GM23248 (cell line): ENCODE data around the gene ATF7IP. TPM values are rescaled to one million over a fixed set of nuclear protein-coding genes. Genes with fewer than 3 reads are reported as not detected.
"Not testable (repeated sequence)": the region's sequence is repeated elsewhere in the genome, so short reads cannot be mapped to it uniquely, and the experiment has no call there.

ENCODE experiments used
- DNase-seq: peaks from one replicate; pipeline ENCODE4 v3.0.0-alpha.2; 2015
- H2AFZ ChIP-seq: fragments of 200-600 bp; sonication (generic); 2 replicates; pipeline ENCODE4 v1.6.1; 2016; ENCODE audit warnings: antibody characterized with exemption
- H3F3A ChIP-seq: fragments of 200-600 bp; sonication (generic); 2 replicates; pipeline ENCODE4 v1.6.1; 2016; ENCODE audit warnings: mild to moderate bottlenecking, antibody characterized with exemption, mixed run types; ENCODE audit not compliant: insufficient read depth
- H3K27ac ChIP-seq: fragments of 200-600 bp; sonication (generic); 2 replicates; pipeline ENCODE4 v1.5.1; 2016; ENCODE audit warnings: mild to moderate bottlenecking
- H3K27me3 ChIP-seq: fragments of 200-600 bp; sonication (generic); replicated peaks from 2 replicates; pipeline ENCODE4 v1.6.1; 2016; ENCODE audit warnings: mild to moderate bottlenecking; ENCODE audit not compliant: insufficient read depth
- H3K36me3 ChIP-seq: fragments of 200-600 bp; sonication (generic); 2 replicates; pipeline ENCODE4 v1.6.1; 2016; ENCODE audit warnings: low read depth, mild to moderate bottlenecking
- H3K4me1 ChIP-seq: fragments of 200-600 bp; sonication (generic); 2 replicates; pipeline ENCODE4 v1.6.1; 2016; ENCODE audit warnings: mild to moderate bottlenecking; ENCODE audit not compliant: insufficient read depth
- H3K4me2 ChIP-seq: fragments of 200-600 bp; sonication (generic); one replicate; pipeline ENCODE4 v1.6.1; 2016; ENCODE audit warnings: mild to moderate bottlenecking; ENCODE audit not compliant: unreplicated experiment
- H3K4me3 ChIP-seq: fragments of 200-600 bp; sonication (generic); 2 replicates; pipeline ENCODE4 v1.5.1; 2016; ENCODE audit warnings: mild to moderate bottlenecking
- H3K79me2 ChIP-seq: fragments of 200-600 bp; sonication (generic); 2 replicates; pipeline ENCODE4 v1.6.1; 2016; ENCODE audit warnings: mild to moderate bottlenecking; ENCODE audit not compliant: insufficient read depth
- H3K9ac ChIP-seq: fragments of 200-600 bp; sonication (generic); 2 replicates; pipeline ENCODE4 v1.6.1; 2016; ENCODE audit warnings: mild to moderate bottlenecking
- H3K9me2 ChIP-seq: fragments of 200-600 bp; sonication (generic); 2 replicates; pipeline ENCODE4 v1.6.1; 2016; ENCODE audit warnings: mixed run types, mild to moderate bottlenecking, moderate library complexity; ENCODE audit not compliant: insufficient read depth
- H3K9me3 ChIP-seq: fragments of 200-600 bp; sonication (generic); one replicate; pipeline ENCODE4 v1.6.1; 2017; ENCODE audit warnings: low read depth
- H4K20me1 ChIP-seq: fragments of 200-600 bp; sonication (generic); 2 replicates; pipeline ENCODE4 v1.6.0; 2016; ENCODE audit not compliant: insufficient read depth
- EZH2 ChIP-seq: fragments of 200-600 bp; sonication (generic); IDR thresholded peaks from 2 replicates; pipeline ENCODE4 v1.6.1; 2018; ENCODE audit warnings: antibody characterized with exemption, mild to moderate bottlenecking; ENCODE audit not compliant: insufficient read depth, poor library complexity, severe bottlenecking
- EZH2phosphoT487 ChIP-seq: fragments of 200-600 bp; sonication (generic); IDR thresholded peaks from 2 replicates; pipeline ENCODE4 v1.6.1; 2018; ENCODE audit warnings: antibody characterized with exemption, moderate library complexity, mild to moderate bottlenecking, low read depth; ENCODE audit not compliant: insufficient read depth
- WGBS, 2 experiments: methylation state at CpG; one replicate each; pipeline ENCODE4 v1.1.6; 2015 to 2017; ENCODE audit warnings: low lambda C conversion rate in 2 of 2, low coverage in 1 of 2; ENCODE audit errors: missing lambda C conversion rate in 2 of 2; 5-methylcytosine and 5-hydroxymethylcytosine counted together
- in situ Hi-C: fragments of 300-500 bp; cut with MboI; formaldehyde crosslinking; loops from 2 replicates; pipeline ENCODE4 v1.15.0; 2020
- polyA plus RNA-seq: library from polyadenylated mRNA; unstranded; fragments of >200 nt; fragmentation: Nextera tagmentation; extraction: Ambion mirVana; gene quantifications from 2 replicates; pipeline ENCODE4 v1.2.1, GENCODE V29; 2016
- total RNA-seq: library from RNA; depleted of rRNA; stranded (reverse); fragments of >200 nt; shearing (Covaris generic); gene quantifications from 2 replicates; pipeline ENCODE4 v1.2.3, GENCODE V29; 2014; rRNA removed

ATF7IP gene
- 14.3 and 17.7 TPM in 2 replicates for total RNA-seq
- polyA plus RNA-seq: 24.3 and 24.9 TPM in 2 replicates

GRCh38 chr12:14365294-14366208 lies at the start of gene ATF7IP:
TSS of gene ATF7IP (plus strand) at chr12:14365682. CDS start at chr12:14423916, 58,234 bp downstream.
- Histone ChIP-seq H3K4me3 (peak within 1 kb of the TSS; percentile 95), H3F3A (peaks cover 26% of the 10 kb centered on the region), H3K4me1 (peaks cover 16% of the 10 kb centered on the region), H3K4me2 (peak within 1 kb of the TSS; percentile 89), H3K27me3 (no peaks in the 10 kb centered on the region), H3K9ac (peak within 1 kb of the TSS; percentile 91), H2AFZ (peak within 1 kb of the TSS; percentile 85), H3K9me3 (no peaks in the 10 kb centered on the region), H3K9me2 (no peaks in the 10 kb centered on the region), H3K79me2 (peaks cover 44% of the 10 kb centered on the region), H3K27ac (peak within 1 kb of the TSS; percentile 95), H3K36me3 (no peaks in the 10 kb centered on the region), H4K20me1 (no peaks in the 10 kb centered on the region)
- WGBS, 2 experiments: 1% methylated on average over 53 to 55 of the region's 55 CpGs
- in situ Hi-C loops: no loop called here
- DNase-seq: peak; percentile 100
- TF ChIP-seq EZH2 (no peak), EZH2phosphoT487 (no peak)

- Histone ChIP-seq H3K27me3 (no peaks in the 10 kb centered on the region), H4K20me1 (no peaks in the 10 kb centered on the region), H3K9me3 (no peaks in the 10 kb centered on the region), H2AFZ (peak overlapping the region; percentile 33; the same call in 1 of the 2 replicates), H3K4me2 (no peak overlapping the region), H3K36me3 (no peaks in the 10 kb centered on the region), H3K79me2 (no peaks in the 10 kb centered on the region), H3K27ac (no peak overlapping the region), H3K4me1 (peaks cover 15% of the 10 kb centered on the region), H3F3A (peaks cover 10% of the 10 kb centered on the region; the same call in 1 of the 2 replicates), H3K9me2 (no peaks in the 10 kb centered on the region), H3K9ac (no peak overlapping the region), H3K4me3 (no peak overlapping the region)
- in situ Hi-C loops: no loop called here
- DNase-seq: peak; percentile 7
- TF ChIP-seq EZH2phosphoT487: no peak
- TF ChIP-seq EZH2: no peak
- 38 to 45% methylated on average over 4 of the region's 4 CpGs for WGBS, 2 experiments
These were observed 47.9 kb upstream of the ATF7IP start for GRCh38 chr12:14317362-14318146.

GRCh38 chr12:14319704-14320427 lies 45.6 kb upstream of the ATF7IP start:
- in situ Hi-C loops, H3K27ac ChIP-seq, H3K36me3 ChIP-seq, H3K9me3 ChIP-seq, H3K9ac ChIP-seq, H3K9me2 ChIP-seq, H3K4me2 ChIP-seq, H3K79me2 ChIP-seq, H4K20me1 ChIP-seq, DNase-seq, H3K27me3 ChIP-seq, H3K4me3 ChIP-seq, H2AFZ ChIP-seq: not testable (repeated sequence)
- Histone ChIP-seq H3F3A (peaks cover 15% of the 10 kb centered on the region; the same call in 1 of the 2 replicates), H3K4me1 (peaks cover 22% of the 10 kb centered on the region)
- 72 to 80% methylated on average over 23 to 38 of the region's 38 CpGs for WGBS, 2 experiments

GRCh38 chr12:14322403-14322802 lies 43.1 kb upstream of the ATF7IP start:
- Histone ChIP-seq H3K36me3 (no peaks in the 10 kb centered on the region), H4K20me1 (no peaks in the 10 kb centered on the region), H3K4me2 (peak overlapping the region; percentile 10), H3K9me2 (no peaks in the 10 kb centered on the region), H3K9me3 (no peaks in the 10 kb centered on the region), H3K27ac (no peak overlapping the region), H3K9ac (no peak overlapping the region), H3K27me3 (no peaks in the 10 kb centered on the region), H2AFZ (no peak overlapping the region), H3K4me1 (peaks cover 29% of the 10 kb centered on the region), H3K4me3 (no peak overlapping the region), H3F3A (peaks cover 15% of the 10 kb centered on the region; the same call in 1 of the 2 replicates), H3K79me2 (no peaks in the 10 kb centered on the region)
- TF ChIP-seq EZH2phosphoT487 (no peak), EZH2 (no peak)
- peak; percentile 61 for DNase-seq
- in situ Hi-C loops: no loop called here
